Lower lobe of right lung (tissue), 2 donors: ENCODE measurements around the gene TCF15. TPM values are rescaled to one million over a fixed set of nuclear protein-coding genes. Genes with fewer than 3 reads are reported as not detected.

Source experiments
- ATAC-seq, 2 donors: fragments of 200-7000 bp; cut with Tn5 transposase; one replicate each; pipeline ENCODE4 v1.9.1; 2020 to 2022; ENCODE audit warnings: mild to moderate bottlenecking in 2 of 2, moderate library complexity in 2 of 2
- DNase-seq: peaks from one replicate; pipeline ENCODE4 v3.0.0-alpha.2; 2020
- H3K27ac ChIP-seq: fragments of 200-600 bp; one replicate; pipeline ENCODE4 v1.8.0; 2022
- H3K27me3 ChIP-seq: fragments of 200-600 bp; one replicate; pipeline ENCODE4 v1.8.0; 2022; ENCODE audit warnings: low read depth
- H3K36me3 ChIP-seq: fragments of 200-600 bp; one replicate; pipeline ENCODE4 v1.8.0; 2022; ENCODE audit warnings: mild to moderate bottlenecking
- H3K4me1 ChIP-seq: fragments of 200-600 bp; one replicate; pipeline ENCODE4 v1.8.0; 2022
- H3K4me3 ChIP-seq: fragments of 200-600 bp; one replicate; pipeline ENCODE4 v1.8.0; 2022; ENCODE audit warnings: mild to moderate bottlenecking
- H3K9me3 ChIP-seq: fragments of 200-600 bp; one replicate; pipeline ENCODE4 v1.8.0; 2022
- intact Hi-C: fragments of 100-400 bp; cut with DNase I; formaldehyde crosslinking; loops from one replicate; pipeline ENCODE4 v1.11.0; 2022
- long read RNA-seq: library from polyadenylated mRNA; unstranded; transcript quantifications from one replicate; pipeline ENCODE4 v2.0.0, GENCODE V29; 2021
- total RNA-seq: library from RNA; stranded (reverse); fragmentation: NEBNext Ultra II Directional; extraction: Animal tissue kit (Norgen Biotek cat#: 25700); gene quantifications from one replicate; pipeline ENCODE4 v1.2.1, GENCODE V29; 2021
- TF ChIP-seq, protein P1 (sequence below): fragments of 200-600 bp; IDR thresholded peaks from one replicate; pipeline ENCODE4 v1.8.0; 2022; ENCODE audit warnings: antibody characterized with exemption, mild to moderate bottlenecking
- donor health status: DM: no; HTN: yes; CAD: no; lungs with severe emphysema.

Gene TCF15, protein sequence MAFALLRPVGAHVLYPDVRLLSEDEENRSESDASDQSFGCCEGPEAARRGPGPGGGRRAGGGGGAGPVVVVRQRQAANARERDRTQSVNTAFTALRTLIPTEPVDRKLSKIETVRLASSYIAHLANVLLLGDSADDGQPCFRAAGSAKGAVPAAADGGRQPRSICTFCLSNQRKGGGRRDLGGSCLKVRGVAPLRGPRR
- total RNA-seq, result 0.65 TPM
- long read RNA-seq, partial matches to known transcripts, result 0 of 4 reads
- long read RNA-seq, other reads (novel, unspliced or antisense), result 0 of 4 reads

GRCh38 chr20:610130-611046 lies at the start of gene TCF15:
Gene TCF15, minus strand, starts transcription at chr20:610309. Its CDS starts 72 bp downstream, at chr20:610237.
- ATAC-seq (peak; percentile 66 to 73), DNase-seq (peak; percentile 30)
- TF ChIP-seq, protein P1, sequence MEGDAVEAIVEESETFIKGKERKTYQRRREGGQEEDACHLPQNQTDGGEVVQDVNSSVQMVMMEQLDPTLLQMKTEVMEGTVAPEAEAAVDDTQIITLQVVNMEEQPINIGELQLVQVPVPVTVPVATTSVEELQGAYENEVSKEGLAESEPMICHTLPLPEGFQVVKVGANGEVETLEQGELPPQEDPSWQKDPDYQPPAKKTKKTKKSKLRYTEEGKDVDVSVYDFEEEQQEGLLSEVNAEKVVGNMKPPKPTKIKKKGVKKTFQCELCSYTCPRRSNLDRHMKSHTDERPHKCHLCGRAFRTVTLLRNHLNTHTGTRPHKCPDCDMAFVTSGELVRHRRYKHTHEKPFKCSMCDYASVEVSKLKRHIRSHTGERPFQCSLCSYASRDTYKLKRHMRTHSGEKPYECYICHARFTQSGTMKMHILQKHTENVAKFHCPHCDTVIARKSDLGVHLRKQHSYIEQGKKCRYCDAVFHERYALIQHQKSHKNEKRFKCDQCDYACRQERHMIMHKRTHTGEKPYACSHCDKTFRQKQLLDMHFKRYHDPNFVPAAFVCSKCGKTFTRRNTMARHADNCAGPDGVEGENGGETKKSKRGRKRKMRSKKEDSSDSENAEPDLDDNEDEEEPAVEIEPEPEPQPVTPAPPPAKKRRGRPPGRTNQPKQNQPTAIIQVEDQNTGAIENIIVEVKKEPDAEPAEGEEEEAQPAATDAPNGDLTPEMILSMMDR, result no peak
- Histone ChIP-seq H3K27ac (no peak within 1 kb of the TSS), H3K27me3 (peaks cover 58% of the 10 kb centered on the region), H3K9me3 (no peaks in the 10 kb centered on the region), H3K36me3 (no peaks in the 10 kb centered on the region), H3K4me3 (peak within 1 kb of the TSS; percentile 31), H3K4me1 (peaks cover 16% of the 10 kb centered on the region)
- intact Hi-C loops, result no loop called here

DNA sequence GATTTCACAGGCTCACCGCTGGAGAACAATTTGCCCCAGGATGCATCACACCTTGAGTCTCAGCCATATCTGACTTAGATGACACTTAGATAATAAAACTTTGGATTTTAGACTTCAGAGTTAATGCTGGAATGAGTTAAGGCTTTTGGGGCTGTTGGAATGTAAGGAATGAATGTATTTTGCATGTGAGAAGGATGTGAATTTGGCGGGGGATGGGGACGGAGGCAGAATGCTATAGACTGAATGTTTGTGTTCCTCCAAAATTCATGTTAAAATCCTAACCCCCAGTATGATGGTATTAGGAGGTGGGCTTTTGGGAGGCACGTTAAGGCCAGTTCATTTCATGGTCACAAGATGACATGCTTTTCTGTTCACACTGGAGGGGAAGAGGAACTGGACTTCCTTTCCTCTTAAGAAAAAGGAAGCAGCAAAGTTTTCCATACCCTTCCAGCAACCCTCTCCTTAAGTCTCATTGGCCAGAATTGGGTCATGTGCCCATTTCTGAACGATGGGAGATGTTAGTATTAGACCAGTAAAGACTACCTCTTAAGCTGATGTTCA lies 48.7 kb upstream of the TCF15 start:
- no peaks in the 10 kb centered on the region for H3K9me3 ChIP-seq
- peaks cover 40% of the 10 kb centered on the region for H3K27me3 ChIP-seq
- no peak overlapping the region for H3K4me3 ChIP-seq
- TF ChIP-seq, protein P1, result no peak
- peaks cover 29% of the 10 kb centered on the region for H3K4me1 ChIP-seq
- H3K27ac ChIP-seq, result no peak overlapping the region
- no peak for DNase-seq
- H3K36me3 ChIP-seq, result no peaks in the 10 kb centered on the region
- ATAC-seq, result peak in 1 of 2 donors; percentile 20
- intact Hi-C loops, result no loop called here

GRCh38 chr20:658202-658601 lies 48.1 kb upstream of the TCF15 start:
- DNase-seq, result no peak
- TF ChIP-seq, protein P1, result no peak
- Histone ChIP-seq H3K4me1 (peaks cover 33% of the 10 kb centered on the region), H3K9me3 (no peaks in the 10 kb centered on the region), H3K36me3 (no peaks in the 10 kb centered on the region), H3K27ac (no peak overlapping the region), H3K27me3 (peaks cover 34% of the 10 kb centered on the region), H3K4me3 (no peak overlapping the region)
- intact Hi-C loops, result no loop called here
- no peak for ATAC-seq

DNA sequence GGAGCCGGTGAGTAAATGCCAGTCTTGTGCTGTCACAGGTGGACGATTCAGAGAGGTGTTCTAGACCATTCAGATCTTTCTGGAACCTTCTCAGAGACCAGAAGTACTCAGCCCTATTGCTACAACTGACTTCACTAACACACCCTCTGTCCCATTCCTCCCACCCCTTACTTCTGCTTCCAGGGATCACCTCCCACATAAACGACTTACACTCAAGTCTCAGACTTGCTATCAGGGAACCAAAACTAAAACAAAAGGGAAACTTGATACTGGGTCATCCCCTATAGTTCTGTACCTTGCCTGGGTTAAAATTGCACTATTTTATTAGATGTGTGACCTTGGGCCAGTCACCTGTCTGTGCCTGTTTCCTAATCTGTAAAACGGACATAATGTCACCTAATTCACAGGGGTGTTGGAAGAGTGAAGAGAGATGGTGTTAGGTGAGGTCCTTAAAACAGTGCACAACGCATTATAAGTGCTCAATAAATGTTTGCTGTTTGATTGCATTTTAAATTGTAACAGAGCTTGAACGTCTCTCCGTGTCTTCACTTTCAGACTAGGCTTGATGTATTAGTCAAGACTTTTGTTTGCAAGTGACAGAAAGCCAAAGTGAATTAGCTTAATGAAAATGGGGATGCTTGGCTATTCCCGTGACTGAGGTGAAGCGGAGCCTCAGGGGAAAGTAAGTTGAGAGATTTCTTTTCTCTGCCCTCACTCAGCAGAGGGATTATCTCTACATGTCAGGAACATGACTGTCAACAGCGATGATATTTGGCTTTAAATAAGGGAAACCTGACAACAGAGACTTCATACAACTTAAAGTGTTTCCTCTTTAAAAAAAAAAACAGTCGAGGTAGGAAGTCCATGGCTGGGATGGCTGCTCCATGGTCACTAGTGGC lies 45.9 kb upstream of the TCF15 start:
- intact Hi-C loops, result no loop called here

More for the DNA sequence above, 45.9 kb upstream of the TCF15 start:
- Histone ChIP-seq H3K36me3 (no peaks in the 10 kb centered on the region), H3K27me3 (peaks cover 16% of the 10 kb centered on the region), H3K4me1 (peaks cover 41% of the 10 kb centered on the region), H3K9me3 (no peaks in the 10 kb centered on the region), H3K4me3 (no peak overlapping the region), H3K27ac (no peak overlapping the region)
- DNase-seq (no peak), ATAC-seq (no peak)
- TF ChIP-seq, protein P1, result no peak
